SH-SY5Y (cell line): ENCODE data around the gene MYOM3.

Experiments
- GATA2 ChIP-seq: IDR thresholded peaks from 2 replicates; pipeline ENCODE4 v1.6.1; 2011; ENCODE audit warnings: mild to moderate bottlenecking, low read depth, low read length
- GATA3 ChIP-seq: IDR thresholded peaks from 2 replicates; pipeline ENCODE4 v1.6.1; 2011; ENCODE audit warnings: low read depth, mild to moderate bottlenecking, low read length, moderate library complexity

- TF ChIP-seq GATA3 (no peak), GATA2 (no peak)
Observed at GRCh38 chr1:24151175-24151533, 39.2 kb upstream of the MYOM3 start.
